GM18907 (cell line): ENCODE data around the gene NF1.
"Not testable (repeated sequence)": the region's sequence is repeated elsewhere in the genome, so short reads cannot be mapped to it uniquely, and the experiment has no call there.

Experiments used
- ATAC-seq: cut with Tn5 transposase; IDR thresholded peaks from one replicate; pipeline ENCODE4 v1.9.1; 2021; ENCODE audit warnings: mild to moderate bottlenecking, moderate library complexity; ENCODE audit not compliant: unreplicated experiment

NF1 gene

DNA sequence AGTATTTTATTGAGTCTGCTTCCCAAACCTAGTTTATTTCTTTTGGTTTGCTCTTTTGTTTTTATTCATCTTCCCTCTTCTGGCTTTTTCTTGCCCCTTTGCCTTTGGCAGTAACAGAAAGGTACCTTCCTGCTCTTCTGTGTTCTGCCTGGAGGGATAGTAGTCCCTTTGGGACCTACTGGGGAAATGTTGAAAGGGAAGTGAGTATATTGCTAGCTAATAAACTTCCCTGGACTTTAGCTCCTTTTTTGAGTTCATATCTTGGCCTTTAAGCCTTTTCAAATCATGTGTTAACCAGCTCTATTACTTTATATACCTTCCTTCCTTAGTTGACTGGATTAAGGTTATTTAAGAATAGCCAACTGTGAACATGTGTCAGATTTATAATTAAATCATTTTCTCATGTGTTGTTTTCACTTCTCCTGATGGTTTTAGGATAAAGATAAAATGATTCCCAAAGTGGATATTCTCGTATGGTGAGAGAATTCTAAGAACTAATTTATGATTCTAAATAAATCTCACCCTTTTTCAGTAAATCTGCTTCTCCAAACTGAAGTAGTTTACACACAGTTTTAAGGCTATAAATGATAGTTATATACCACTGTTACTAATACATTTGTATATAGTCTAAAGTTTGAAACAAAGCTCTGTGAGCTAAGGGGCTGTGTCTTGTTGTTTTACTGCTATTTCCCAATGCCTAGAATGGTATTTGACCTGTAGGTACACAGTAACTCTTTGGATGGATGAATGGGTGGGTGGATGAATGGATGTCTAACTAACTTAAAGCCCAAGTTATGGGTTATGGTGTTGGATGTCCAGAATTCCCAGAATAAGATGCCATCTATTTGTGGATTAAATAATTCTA is 156.6 kb downstream of the NF1 start:
- no peak for ATAC-seq

DNA sequence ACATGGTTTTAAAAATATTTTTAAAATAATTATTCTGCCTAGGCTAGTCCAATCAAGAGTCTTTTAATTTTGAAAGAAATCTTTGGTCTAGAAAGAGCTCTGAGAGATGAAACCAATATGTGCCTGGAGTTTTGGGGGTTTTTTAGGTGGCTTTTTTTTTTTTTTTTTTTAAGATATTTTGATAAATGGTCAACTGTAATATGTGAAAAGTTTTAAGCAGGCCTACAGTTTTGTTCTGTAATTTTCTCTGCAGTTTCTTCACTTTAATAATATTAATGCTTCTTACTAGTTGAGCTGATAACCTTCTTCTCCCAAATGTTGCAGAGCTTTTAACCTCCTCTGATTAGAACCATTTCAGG is 157.2 kb downstream of the NF1 start:
- no peak for ATAC-seq

DNA sequence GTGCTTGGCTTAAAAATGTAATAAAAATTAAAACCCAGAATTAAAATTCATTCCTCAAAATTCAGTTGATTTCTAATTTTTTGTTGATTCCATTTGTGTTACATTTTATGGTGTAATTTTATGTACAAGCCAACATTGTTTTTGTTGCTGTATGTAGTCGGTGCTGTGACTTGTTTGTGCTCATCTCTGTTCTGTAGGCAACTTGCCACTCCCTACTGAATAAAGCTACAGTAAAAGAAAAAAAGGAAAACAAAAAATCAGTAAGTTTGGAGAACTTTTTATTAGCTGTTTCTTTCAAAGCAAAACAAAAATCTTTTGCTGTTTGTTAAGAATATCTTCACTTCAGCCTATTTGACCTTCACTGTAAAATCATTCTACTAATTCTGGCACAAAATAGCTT is 158.0 kb downstream of the NF1 start:
- no peak for ATAC-seq

DNA sequence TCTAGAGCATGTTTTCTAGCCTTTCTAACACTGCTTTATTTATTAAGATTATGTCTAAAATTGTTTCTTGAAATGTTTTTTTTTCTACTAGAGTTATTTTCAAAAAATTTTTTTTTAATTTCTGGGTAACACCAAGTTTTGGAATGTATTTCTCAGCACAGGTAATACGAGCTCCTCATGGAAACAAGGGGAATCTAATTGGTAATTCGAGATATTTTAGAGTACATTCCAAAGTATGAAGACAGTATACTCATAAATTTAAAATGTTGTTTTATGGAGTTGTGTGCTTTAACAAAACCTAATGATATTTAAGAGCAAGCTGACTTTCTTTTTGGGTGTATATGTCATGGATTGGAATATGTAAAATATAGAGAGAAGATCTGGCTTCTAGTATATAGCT is 159.9 kb downstream of the NF1 start:
- no peak for ATAC-seq

DNA sequence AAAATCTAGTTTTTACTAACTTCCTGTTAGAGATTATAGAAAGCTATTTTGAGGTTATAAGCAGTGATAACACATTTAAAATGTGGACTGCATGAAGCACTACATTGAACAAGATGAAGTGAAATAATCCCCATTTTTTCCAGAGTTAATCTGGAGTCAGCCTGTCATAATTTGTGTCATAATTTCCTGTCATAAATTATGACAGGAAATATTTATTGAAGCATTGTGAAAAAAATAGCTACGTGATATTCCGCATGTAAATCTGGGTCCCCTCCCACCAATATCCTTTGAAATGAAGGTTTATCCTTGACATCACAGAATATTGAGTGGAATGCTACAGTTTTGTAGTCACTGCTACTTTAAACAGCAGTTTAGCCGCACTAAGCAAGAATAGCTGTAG is 162.2 kb downstream of the NF1 start:
- ATAC-seq = no peak

DNA sequence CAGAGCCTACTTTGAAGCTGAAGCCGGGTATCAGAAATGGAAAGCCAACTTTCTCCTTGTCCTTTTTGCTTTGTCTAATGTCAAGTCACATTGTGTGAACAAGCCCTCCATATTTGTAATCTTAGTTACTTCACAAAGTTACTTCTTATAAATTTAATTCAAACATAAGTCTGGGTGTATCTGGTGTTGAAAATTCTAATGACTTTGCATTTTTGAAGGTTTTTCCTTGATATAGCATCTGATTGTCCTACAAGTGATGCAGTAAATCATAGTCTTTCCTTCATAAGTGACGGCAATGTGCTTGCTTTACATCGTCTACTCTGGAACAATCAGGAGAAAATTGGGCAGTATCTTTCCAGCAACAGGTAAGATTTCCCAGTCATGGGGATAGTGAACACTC is 165.4 kb downstream of the NF1 start:
- ATAC-seq = no peak

DNA sequence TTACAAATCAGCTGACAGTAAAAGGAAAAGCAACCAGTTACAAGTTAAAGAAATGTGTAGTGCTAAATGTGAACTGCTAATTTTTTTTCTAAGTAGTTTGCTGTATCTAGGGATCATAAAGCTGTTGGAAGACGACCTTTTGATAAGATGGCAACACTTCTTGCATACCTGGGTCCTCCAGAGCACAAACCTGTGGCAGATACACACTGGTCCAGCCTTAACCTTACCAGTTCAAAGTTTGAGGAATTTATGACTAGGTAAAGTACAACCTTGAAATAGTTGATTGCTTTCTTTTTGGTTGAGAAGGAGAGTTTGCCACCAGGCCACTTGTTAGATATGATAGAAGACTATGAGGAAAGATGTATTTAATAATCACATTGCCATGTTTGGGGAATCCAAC is 166.8 kb downstream of the NF1 start:
- ATAC-seq = no peak

DNA sequence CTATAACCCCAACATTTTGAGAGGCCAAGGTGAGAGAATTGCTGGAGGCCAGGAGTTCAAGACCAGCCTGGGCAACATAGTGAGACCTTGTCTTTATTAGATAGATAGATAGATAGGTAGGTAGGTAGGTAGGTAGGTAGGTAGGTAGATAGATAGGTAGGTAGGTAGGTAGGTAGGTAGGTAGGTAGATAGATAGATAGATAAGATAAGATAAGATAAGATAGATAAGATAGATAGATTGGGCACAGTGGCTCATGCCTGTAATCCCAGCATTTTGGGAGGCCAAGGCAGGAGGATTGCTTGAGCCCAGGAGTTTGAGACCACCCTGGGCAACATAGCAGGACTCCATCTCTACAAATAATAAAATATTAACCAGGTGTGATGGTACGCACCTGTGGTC is 168.1 kb downstream of the NF1 start:
- not testable (repeated sequence) for ATAC-seq

DNA sequence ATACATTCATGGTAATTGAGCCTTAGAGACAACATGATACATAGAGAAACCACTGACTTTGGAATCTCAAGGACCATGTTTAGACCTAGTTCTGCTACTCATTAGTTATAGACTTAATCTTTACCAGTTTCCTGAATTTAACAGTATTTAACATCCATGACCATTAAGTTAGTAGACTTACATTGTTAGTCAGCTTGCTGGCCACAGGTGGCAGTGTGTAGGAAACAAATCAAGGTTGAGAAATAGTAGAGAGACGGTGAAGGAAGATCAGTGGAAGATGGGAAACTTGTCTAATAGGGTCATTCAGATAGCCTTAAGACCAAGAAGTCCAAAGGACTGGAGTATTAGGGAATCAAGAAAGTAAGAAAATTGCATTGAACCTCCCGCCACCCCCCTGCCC is 171.3 kb downstream of the NF1 start:
- ATAC-seq = no peak

DNA sequence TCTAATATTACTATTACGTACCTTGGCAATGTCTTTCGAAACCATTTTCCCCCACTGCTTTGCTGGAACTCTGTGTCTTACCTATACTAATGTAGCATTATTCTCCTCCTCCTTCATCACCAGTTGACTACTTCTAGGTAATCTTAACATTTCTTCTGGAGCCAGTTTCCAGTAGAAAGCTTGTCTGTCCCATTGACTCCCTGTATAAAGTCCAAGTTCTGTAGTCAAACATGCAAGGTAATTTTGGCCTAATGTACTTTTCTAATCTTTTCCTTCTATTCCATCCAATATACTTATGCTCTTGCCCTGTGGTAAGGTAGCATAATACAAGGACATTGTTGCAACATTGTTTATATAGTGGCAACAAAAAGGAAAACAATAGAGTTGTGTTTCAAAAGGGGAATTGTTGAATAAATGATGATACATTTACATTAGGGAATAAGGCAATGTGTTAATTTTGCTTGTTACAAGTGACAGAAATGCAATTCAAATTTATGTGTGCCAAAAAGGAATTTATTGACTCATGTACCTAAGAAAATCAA is 174.3 kb downstream of the NF1 start:
- ATAC-seq = no peak

DNA sequence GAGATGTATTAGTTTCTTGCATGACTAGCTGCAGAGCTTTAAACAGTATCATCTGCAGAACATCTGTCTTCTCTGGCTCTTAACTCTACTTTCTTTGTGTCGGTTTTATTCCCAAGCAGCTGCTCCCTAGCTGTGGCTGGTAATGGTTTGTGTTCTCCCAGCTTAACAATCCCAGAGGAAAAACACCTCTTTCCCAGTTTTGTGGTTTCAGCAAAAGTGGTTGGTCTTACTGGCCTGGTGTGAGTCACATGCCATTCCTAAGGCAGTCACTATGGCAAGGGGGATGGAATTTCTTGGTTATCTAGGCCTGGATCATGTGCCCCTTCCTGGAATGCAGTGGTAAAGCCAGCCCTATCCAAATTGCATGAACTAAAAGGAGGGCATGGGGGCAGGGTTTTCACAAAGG is 174.8 kb downstream of the NF1 start:
- no peak for ATAC-seq

DNA sequence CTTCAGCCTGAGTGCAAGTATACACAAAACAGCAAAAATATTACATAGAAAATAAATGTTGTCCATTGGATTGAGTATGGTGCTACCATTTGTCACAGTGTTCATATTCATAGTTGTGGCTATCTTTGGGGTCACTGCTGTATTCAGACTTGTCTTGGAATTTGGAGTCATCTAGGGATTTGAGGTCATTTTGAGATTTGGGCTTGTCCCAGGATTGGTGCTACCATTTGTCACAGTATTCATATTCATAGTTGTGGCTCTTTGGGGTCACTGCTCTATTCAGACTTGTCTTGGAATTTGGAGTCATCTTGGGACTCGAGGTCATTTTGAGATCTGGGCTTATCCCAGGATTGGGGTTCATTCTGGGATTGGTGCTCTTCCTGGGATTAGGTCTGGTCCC is 177.5 kb downstream of the NF1 start:
- ATAC-seq = no peak

DNA sequence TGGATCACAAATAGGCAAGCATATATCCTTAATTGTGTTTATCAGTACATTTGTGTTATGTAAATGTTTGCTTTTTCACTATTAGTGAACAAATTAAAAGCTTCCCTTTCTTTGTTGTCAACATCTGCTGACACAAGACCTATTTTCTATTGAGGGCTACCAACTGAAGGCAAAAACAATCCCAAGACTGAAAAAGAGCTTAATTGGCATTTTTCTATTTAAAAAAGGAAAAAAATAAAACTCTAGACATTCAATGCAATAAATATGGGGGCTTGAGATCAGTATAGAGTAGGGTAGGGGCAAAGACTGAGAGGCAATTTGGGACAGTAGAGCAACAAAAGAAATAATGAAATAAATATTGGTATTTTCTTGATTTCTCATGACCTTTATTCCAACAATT is 178.0 kb downstream of the NF1 start:
- no peak for ATAC-seq

DNA sequence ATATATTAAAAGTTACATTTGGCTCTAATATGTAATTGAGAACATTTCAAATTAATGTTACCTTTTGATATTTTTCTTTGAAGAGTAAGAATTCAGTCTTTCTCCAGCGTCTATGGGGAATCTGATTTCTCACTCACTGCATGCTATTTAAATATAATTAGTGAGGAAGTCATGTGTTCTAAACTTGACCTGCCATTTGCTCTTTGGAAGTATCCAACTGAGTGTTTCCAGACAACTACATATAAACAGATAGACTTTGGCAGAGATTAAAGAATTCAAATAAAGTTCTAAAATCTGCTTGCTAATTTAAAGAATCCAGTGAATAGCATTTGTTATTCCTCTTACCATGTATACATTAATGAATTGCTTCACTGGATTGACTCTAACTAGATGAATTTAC is 178.7 kb downstream of the NF1 start:
- no peak for ATAC-seq

DNA sequence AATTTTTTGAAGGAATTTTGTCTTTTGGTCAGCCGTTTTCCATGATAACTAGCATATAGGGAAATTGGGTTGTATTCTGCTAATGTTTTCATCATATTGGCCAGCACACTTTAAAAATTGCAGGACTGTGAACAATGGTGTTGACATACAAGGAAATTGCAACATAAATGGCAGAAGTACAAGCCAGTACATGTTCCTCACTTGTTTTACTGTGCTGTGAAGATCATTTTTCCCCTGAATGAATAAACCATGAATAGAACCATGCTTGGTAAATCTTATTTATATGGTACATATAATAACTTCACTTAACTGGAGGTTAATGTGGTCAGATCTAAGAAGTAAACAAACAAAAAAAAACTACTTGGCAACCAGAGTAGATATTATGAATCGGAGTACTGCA is 179.5 kb downstream of the NF1 start:
- no peak for ATAC-seq

DNA sequence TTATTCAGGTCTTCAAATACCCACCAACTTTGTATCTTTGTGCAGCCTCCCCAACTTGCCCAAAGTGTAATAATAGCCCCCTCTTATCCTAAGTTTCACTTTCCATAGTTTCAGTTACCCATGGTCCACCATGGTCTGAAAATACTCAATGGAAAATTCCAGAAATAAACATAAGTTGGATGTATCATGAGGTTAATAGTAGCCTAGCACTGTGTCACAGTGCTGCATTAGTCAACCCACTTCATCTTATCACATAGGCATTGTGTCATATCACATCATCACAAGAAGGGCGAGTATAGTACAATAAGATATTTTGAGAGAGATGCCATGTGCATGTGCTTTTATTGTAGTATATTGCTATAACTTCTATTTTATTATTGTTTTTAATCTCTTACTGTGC is 180.3 kb downstream of the NF1 start:
- ATAC-seq = no peak

DNA sequence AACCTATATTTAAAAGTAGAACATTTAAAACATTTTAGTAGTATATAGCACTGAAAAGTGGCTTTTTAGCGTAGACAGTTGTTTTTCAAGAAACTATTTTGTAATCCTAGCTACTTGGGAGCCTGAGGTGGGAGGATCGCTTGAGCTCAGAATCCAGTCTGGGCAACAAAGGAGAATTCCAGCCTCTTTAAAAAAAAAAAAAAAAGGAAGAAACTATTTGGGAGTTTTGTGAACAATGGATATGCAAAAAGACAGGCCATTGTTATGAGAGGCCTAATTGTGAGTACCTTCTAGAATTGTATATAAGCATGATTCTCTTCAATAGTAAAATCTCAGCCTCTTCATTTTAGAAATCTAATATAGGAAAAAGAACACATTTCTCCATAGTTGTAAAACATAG is 184.6 kb downstream of the NF1 start:
- ATAC-seq = no peak

DNA sequence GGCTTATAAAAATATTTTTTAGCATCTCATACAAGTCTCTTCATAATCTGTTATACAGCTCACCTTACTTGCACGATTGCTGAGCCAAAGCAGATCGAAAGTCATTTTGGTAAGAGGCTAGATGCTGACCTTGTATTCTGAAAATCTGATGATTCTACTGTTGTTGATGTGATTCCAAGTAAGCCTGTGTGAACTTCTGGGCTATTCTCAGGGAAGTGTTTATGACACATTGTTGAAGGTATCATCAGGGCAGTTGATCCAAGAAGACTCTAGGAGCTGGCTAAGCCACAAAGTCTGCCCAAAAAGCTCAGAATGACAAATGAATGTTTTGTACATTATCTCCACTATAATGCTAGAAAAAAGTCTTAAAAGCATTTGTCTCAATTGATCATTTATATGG is 186.3 kb downstream of the NF1 start:
- no peak for ATAC-seq

DNA sequence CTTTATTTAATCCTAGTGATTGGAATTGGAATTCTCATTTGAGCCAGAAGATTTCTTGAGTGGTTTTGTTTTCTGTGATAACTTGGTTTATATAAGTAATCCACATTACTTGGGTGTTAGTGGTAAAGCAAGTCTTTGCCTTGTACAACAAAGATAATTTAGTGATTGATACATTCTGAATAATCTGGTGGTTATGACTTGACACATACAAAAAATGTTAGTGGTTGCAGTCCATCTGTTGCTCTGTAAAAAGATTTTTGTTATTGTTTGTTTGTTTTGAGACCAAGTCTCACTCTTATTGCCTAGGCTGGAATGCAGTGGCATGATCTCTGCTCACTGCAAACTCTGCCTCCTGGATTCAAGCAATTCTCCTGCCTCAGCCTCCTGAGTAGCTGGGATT is 189.1 kb downstream of the NF1 start:
- ATAC-seq = no peak

DNA sequence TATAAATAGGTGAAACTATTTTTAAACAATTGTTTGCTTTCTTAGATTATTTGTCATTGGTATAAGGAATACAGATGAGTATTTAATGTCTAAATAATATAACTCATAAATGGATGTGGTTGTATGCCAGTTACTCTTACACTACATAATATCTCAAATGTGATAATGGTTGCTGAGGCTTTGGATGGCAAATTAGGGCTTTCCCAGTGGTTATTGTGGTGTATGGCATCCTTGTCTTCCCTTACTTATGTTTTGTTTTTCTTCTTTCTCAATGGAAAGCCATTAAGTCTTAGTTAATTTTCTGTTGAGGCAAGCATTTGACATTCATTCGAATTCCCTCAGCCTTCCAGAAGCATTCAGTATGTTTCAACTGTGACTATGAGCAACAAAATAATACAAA is 191.8 kb downstream of the NF1 start:
- no peak for ATAC-seq

DNA sequence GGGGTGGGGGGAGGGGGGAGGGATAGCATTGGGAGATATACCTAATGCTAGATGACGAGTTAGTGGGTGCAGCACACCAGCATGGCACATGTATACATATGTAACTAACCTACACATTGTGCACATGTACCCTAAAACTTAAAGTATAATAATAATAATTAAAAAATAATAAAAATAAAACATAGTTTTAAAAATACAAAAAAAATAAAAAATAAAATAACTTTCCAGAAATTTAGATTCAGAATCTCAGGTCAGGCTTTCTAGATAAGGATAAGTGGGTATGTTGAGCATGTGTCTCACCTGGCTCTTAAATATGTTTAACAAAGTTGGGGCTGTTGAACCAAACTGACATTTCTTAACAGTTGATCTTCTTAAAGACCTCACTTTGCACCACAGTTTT is 193.2 kb downstream of the NF1 start:
- not testable (repeated sequence) for ATAC-seq

DNA sequence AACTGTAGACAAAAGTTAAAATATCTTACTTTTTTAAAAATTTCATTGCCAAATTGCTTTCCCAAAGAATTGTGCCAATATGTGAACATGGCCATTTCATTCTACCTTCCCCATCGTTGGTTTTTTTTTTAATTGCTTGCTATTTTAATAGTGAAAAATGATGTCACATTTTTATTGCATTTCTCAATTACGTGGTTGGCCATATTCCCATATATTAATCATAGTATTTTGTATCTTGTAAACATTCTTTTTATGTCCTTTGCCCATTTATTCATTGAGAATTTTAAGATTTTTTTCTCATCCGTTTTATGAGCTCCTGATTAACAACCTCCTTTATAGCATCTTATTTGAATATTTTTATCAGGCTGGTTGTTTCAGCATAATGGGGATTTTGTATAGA is 195.0 kb downstream of the NF1 start:
- no peak for ATAC-seq

DNA sequence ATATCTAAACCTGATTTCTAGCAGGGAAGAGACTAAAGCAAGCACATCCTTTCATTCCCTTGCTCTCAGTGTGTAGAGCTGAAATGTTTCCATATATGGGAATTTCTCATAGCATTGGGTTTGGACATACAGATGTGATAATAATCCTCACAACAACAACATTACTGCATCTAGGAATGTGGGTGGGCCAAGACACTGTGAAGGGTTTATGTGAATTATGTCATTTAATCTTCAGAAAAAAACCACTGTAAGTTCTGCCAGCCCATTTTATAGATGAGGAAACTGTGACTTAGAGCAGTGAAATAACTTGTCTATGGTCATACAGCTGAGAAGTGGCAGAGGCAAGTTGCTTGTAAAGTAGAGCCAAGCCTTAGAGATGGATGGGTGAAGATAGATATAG is 197.0 kb downstream of the NF1 start:
- ATAC-seq = no peak
